ENCODE measurements around the gene SLC9A9. TPM values are rescaled to one million over a fixed set of nuclear protein-coding genes. Genes with fewer than 3 reads are reported as not detected.

Gene SLC9A9
- total and polyA plus RNA-seq, 10 of the 15 experiments (the other 5 are each of a cell fraction or from before 2014, with no cell fraction given), result 3.5 to 14.2 (median 9.3) TPM

DNA sequence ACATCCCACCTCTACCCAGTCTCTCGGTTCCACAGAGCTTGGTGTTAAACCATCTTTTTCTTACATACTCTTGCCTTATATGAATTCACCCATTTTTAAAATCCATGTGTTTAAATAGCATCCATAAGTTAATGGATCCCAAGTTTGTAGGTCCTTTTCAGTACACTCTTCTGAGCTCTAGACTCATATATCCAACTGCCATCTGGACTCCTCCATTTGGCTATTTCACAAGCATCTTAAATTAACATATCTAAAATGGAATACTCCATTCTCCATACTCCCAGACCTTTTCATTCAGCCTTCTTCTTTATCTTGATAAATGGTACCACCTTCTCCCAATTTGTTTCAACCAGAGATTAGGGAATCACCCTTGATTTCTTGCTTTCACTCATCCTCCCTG lies 615.3 kb downstream of the SLC9A9 start (continued):
- TF ChIP-seq, protein P1, sequence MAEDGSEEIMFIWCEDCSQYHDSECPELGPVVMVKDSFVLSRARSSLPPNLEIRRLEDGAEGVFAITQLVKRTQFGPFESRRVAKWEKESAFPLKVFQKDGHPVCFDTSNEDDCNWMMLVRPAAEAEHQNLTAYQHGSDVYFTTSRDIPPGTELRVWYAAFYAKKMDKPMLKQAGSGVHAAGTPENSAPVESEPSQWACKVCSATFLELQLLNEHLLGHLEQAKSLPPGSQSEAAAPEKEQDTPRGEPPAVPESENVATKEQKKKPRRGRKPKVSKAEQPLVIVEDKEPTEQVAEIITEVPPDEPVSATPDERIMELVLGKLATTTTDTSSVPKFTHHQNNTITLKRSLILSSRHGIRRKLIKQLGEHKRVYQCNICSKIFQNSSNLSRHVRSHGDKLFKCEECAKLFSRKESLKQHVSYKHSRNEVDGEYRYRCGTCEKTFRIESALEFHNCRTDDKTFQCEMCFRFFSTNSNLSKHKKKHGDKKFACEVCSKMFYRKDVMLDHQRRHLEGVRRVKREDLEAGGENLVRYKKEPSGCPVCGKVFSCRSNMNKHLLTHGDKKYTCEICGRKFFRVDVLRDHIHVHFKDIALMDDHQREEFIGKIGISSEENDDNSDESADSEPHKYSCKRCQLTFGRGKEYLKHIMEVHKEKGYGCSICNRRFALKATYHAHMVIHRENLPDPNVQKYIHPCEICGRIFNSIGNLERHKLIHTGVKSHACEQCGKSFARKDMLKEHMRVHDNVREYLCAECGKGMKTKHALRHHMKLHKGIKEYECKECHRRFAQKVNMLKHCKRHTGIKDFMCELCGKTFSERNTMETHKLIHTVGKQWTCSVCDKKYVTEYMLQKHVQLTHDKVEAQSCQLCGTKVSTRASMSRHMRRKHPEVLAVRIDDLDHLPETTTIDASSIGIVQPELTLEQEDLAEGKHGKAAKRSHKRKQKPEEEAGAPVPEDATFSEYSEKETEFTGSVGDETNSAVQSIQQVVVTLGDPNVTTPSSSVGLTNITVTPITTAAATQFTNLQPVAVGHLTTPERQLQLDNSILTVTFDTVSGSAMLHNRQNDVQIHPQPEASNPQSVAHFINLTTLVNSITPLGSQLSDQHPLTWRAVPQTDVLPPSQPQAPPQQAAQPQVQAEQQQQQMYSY (CRISPR knock-in tag; IDR thresholded peaks at IDR 0.05), result no peak
- TF ChIP-seq ZNF217 (IDR thresholded peaks at IDR 0.05), result no peak

GRCh38 chr3:143228405-143228804 lies 619.9 kb downstream of the SLC9A9 start:
- 100% methylated on average over 6 of the region's 12 CpGs for whole genome bisulfite sequencing (ENCODE audit: insufficient coverage, insufficient replicate concordance, low lambda C conversion rate, missing lambda C conversion rate)
- DNase-seq (ENCODE audit: low read depth, low spot score) (no peak), ATAC-seq (no peak), FAIRE-seq (no peak)
- Histone ChIP-seq H4K20me1 (ENCODE audit: control insufficient read depth, insufficient read depth) (no peaks in the 10 kb centered on the region), H3K4me1 (ENCODE audit: control insufficient read depth, insufficient read depth, low read length) (no peaks in the 10 kb centered on the region), H3K36me3 (ENCODE audit: control insufficient read depth in 2 of 2, insufficient read depth in 2 of 2, low read length in 1 of 2) (no peaks in the 10 kb centered on the region), H3K4me3 (no peak overlapping the region), H3K27ac (ENCODE audit: control insufficient read depth, insufficient read depth) (no peak overlapping the region), H3K27me3 (replicated peaks in 1 of 2; ENCODE audit: control insufficient read depth in 2 of 2, insufficient read depth in 2 of 2, low read length in 1 of 2) (no peaks in the 10 kb centered on the region), H3K4me2 (ENCODE audit: control insufficient read depth, insufficient read depth) (no peak overlapping the region), H3K9me3 (replicated peaks; ENCODE audit: control insufficient read depth, insufficient read depth, low read length) (no peaks in the 10 kb centered on the region), H3K79me2 (ENCODE audit: control insufficient read depth, insufficient read depth, low read length) (no peaks in the 10 kb centered on the region), H3K9ac (ENCODE audit: control insufficient read depth, insufficient read depth, low read length) (no peak overlapping the region), H2AFZ (ENCODE audit: control insufficient read depth, low read depth, low read length) (no peak overlapping the region)
- BruUV-seq (replicated peaks), result no TSS peak
- ChIA-PET POLR2A (no interaction called here), SMC1A (ENCODE audit: uncharacterized antibody, unreplicated experiment) (no interaction called here), CTCF (no interaction called here), RAD21 (ENCODE audit: unreplicated experiment) (no interaction called here)
- in situ Hi-C loops (cut with MboI), result no loop called here
- TF ChIP-seq ZBTB11 (CRISPR knock-in tag; IDR thresholded peaks at IDR 0.05) (no peak), HDGF (IDR thresholded peaks at IDR 0.05) (no peak), POLR2AphosphoS2 (IDR thresholded peaks at IDR 0.05; ENCODE audit: low read depth, low read length) (no peak), TCF3 (IDR thresholded peaks at IDR 0.05; ENCODE audit: borderline replicate concordance, insufficient read depth, low read depth, low read length) (no peak), FOS (IDR thresholded peaks at IDR 0.05; ENCODE audit: borderline replicate concordance, extremely low read depth, insufficient read length) (no peak), ESRRA (IDR thresholded peaks at IDR 0.05; ENCODE audit: low read length) (no peak), SMAD5 (IDR thresholded peaks at IDR 0.05; ENCODE audit: low read depth) (no peak), RELA (IDR thresholded peaks at IDR 0.05; ENCODE audit: borderline replicate concordance, partially characterized antibody) (no peak)
- TF ChIP-seq, protein P2, sequence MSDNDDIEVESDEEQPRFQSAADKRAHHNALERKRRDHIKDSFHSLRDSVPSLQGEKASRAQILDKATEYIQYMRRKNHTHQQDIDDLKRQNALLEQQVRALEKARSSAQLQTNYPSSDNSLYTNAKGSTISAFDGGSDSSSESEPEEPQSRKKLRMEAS (IDR thresholded peaks at IDR 0.05; ENCODE audit: low read depth, low read length), result no peak
- TF ChIP-seq, protein P3, sequence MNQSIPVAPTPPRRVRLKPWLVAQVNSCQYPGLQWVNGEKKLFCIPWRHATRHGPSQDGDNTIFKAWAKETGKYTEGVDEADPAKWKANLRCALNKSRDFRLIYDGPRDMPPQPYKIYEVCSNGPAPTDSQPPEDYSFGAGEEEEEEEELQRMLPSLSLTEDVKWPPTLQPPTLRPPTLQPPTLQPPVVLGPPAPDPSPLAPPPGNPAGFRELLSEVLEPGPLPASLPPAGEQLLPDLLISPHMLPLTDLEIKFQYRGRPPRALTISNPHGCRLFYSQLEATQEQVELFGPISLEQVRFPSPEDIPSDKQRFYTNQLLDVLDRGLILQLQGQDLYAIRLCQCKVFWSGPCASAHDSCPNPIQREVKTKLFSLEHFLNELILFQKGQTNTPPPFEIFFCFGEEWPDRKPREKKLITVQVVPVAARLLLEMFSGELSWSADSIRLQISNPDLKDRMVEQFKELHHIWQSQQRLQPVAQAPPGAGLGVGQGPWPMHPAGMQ (IDR thresholded peaks at IDR 0.05; ENCODE audit: borderline replicate concordance), result no peak
- intact Hi-C loops (cut with micrococcal nuclease; ENCODE audit: unreplicated experiment), result loop anchor here (10.0 kb wide), 1 partner anchor 416 kb away; no protein-coding TSS in a partner anchor
